HG02840 (cell line): Measurements from ENCODE around the gene FAM151A.

Experiments
- ATAC-seq: cut with Tn5 transposase; IDR thresholded peaks from one replicate; pipeline ENCODE4 v1.9.1; 2021; ENCODE audit warnings: mild to moderate bottlenecking, moderate library complexity, moderate number of reproducible peaks; ENCODE audit not compliant: unreplicated experiment, low FRiP score

Gene FAM151A

GRCh38 chr1:54623216-54624007 is at the start of gene FAM151A:
Gene FAM151A (minus strand): TSS chr1:54623525. CDS start chr1:54623395, 130 bp downstream.
- no peak for ATAC-seq

GRCh38 chr1:54671985-54672608 is 48.8 kb upstream of the FAM151A start:
- no peak for ATAC-seq

- no peak for ATAC-seq
These were observed 45.2 kb upstream of the FAM151A start for GRCh38 chr1:54668567-54668966.

- no peak for ATAC-seq
These were observed 44.5 kb upstream of the FAM151A start for GRCh38 chr1:54667797-54668196.

DNA sequence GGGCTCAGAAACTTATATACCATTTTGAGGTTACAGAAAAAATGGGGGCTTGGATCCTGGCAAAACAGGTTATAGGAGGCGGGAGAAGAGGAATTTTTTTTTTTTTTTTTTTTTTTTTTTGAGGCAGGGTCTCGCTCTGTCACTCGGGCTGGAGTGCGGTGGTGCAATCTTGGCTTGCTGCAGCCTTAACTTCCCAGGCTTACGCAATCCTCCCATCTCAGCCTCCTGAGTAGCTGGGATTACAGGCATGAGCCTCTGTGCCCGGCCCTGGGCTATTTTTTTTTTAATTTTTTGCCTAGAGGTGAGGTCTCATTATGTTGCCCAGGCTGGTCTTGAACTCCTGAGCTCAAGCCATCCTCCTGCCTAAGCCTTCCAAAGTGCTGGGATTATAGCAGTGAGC is 43.0 kb upstream of the FAM151A start:
- ATAC-seq: no peak

- ATAC-seq: no peak
These were observed 42.5 kb upstream of the FAM151A start for GRCh38 chr1:54665852-54666251.

DNA sequence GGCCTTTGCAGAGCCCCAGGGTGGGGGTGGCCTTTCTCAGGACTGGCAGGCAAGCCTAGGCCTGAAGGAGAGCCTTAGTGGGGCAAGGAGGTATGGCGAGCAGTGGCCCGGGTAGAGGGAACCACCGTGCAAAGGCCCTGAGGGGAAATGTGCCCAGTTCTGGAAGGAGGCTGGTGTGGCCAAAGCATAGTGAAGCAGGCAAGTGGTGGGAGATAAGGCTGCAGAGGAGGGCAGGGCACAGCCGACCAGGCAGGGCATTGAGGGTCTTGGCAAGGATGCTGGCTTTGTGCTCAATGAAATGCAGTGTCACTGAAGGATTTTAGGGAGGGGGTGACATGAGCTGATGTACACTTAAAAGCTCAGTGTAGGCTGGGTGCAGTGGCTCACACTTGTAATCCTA is 41.0 kb upstream of the FAM151A start:
- ATAC-seq: no peak

DNA sequence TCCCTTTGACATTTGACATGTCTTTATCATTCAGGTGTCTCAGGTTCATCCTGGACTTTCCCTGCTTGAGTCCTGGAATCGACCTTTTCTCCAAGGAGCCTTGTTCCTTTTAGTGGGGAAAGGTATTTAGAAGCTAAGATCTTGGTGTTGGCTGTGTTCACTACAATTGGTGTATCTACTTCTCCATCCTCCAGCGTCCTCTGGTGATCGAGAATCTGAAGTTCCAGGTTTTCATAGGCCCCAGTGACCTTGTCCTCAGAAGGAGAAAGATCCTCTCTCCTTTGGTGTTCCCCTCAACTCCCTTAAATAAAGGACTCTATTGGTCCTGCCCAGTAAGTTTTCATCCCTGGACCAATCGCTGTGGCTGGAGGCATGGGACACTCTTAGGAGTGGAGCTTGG is 40.4 kb upstream of the FAM151A start:
- no peak for ATAC-seq

DNA sequence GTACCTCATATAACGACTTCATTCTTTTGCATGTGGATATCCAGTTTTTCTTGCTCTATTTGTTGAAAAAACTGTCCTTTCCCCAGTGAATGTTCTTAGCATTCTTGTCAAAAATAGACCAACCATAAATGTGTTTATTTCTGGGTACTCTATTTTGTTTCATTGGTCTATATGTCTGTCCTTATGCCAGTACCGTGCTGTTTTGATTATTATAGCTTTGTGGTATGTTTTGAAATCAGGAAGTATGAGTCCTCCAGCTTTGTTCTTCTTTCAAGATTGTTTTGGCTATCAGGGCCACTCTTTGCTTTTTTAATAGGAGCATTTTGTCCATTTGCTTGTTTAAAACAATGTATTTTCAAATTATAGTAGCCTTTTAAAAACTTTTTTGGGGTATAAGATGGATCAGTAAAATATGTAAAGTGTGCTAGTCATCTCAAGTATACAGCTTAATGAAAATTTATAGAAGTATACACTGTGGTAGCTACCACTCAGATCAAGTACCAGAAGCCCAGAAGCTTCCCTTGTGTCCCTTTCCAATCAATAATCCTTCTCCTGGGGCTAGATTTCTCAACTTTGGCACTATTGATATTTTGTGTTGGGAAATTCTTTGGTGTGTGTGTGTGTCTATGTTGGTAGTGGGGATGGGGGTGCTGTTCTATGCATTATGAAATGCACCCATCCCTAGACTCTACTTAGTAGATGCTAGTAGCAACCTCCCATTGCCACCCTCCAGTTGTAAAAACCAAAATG is 35.0 kb upstream of the FAM151A start:
- no peak for ATAC-seq

DNA sequence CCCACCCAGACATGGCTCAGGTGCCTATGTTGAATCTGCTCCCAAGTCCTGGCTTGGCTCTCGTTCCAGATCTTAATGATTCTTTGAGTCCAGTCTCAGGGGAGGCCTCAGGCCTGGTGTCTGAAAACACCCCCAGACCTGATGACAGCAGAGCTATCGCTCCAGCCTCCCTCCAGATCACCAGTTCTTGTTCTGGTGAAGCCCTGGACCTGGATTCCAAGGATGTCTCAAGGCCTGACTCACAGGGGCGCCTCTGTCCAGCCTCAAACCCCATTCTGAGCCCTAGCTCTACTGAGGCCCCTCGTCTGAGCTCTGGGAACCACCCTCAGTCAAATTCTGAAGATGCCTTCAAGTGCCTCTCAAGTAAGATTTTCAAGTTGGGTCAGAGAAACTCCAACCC is 29.7 kb upstream of the FAM151A start:
- no peak for ATAC-seq

GRCh38 chr1:54652168-54652567 is 28.8 kb upstream of the FAM151A start:
- no peak for ATAC-seq

- no peak for ATAC-seq
These were observed 28.3 kb upstream of the FAM151A start for GRCh38 chr1:54651608-54652007.

- no peak for ATAC-seq
These were observed 27.1 kb upstream of the FAM151A start for GRCh38 chr1:54650417-54650816.

DNA sequence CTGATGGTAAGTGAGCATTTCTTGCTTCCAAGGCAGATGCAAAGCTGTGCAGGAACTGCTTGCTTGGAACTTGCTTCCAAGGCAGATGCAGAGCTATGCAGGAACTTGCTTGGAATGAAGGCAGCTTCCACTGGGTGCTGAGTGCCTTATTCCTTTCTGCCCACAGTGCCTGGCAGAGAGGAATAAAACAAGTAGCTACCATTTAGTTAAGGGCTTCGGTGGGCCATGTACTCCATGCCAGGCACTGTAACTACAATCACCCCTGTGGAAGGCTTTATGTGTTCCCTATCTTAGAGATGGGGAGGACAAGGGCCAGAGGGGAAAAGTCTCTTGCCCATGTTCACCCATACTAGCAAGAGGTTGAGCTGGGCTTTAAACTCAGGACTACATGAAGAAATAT is 26.6 kb upstream of the FAM151A start:
- ATAC-seq: no peak

DNA sequence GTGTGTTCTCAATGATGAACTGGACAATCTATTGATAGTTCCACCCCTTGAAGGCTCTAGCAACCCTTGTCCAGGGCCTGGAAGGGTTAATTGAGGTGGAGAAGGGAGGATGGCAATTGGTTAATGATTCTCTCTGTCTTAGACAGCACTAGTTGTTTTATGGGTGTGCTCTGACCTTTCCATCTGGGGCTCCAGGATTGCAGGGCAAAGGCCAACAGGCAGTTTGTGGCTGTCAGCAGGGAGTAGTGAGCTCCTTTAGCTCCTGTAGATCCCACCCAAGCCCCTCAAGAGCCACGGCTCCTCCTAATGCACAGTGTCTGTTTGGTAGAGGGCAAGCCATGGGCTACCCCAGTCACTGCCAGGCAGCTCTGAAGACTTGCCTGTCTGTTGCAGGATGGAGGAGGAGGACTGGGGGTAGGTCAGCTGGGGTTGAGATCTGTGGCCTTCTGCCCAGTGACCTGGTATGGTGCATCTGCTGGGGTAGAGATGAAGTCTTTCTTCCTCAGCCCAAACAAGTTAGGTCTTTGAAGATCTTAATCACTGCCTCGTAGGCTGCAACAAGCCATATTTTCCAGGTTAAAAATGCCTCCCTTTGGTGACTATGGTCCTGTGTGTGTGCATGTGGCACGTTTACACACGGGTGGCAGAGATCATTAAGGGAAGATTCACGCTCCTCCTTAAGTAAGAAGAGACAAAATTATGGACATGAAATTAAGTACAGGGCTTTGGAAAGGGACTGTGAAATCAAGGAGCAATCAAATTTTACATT is 26.0 kb upstream of the FAM151A start:
- no peak for ATAC-seq

DNA sequence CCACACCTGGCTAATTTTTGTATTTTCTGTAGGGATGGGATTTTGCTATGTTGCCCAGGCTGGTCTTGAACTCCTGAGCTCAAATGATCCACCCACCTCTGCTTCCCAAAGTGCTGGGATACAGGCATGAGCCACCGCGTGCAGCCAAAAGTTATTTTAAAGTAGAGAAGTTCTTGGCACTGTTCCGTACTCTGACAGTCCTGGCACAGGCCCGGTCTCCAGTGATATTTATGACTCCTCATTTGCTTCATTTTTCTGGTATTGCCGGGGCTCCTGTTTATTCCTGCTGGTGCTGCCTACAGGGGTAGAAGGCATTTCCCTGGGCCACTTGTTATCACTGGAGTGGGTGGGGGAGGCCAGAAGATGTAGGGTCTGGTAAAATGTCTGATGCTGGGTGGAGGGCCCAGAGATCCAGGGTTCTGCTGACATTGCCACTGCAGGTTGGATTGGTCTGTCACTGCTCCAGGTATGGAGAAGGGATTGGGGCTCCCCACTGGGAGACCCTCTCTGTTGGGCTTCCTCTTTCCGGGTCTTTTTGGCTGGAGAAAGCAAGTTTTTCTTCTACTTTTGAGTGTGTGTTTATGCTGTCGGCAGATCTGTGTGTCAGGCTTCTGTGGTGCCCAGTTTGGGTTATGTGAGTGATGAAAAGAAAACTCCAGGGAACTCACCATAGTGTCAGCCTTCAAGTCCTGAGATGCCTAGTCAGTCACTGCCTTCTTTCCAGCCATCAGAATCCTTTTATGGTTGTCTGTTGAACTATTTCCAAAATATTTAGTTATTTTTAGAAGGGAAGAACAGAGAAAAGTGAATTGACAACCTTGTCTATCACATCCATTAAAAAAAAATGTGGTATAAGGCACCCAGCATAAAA is 22.7 kb upstream of the FAM151A start:
- no peak for ATAC-seq

GRCh38 chr1:54643736-54644135 is 20.4 kb upstream of the FAM151A start:
- ATAC-seq: no peak

DNA sequence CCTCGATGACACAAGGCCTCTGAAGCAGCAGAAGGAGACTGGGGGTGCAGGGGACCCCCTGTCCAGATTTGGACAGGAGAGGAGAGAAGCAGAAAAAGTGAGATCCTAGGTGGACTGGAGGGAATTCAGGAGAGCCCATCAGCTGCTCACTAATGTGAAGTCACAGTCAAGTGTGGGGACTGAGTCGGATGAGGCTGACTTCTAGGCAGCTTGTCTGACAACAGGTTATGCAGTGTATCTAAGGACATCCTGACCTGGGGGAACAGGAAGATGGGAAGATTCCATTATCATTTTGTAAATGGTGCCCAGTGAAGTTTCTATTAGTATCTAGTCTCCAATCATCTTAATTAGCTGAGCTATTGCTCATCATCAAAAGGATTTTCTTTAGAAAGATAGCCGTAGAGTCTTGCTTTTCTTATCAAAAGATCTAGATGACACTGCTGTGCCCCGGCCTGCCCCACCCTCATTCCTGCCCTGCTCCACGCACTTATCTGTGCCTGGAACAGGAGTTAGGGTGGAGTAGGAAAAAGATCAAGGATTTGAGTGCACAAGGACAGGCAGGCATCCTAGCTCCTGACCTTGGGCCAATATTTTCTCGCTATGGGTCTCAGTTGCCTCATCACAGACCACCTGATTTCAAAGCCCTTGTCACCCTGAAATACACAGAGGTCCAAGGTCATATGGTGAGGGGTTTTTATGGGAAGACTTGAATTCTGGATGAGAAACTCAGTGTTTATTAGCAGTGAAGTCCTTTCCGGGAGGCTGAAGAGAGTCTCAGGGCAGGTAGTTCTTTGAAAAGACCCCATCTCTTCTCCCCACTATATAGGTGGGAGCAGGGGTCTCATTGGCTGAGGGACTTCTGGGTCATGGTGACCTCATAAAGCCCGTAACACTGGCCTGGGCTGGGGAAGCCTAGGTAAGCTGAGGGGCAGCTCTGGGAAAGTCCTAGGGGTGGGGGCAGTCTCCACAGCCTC is 17.8 kb upstream of the FAM151A start, which contains the start of gene MROH7:
TSS of gene MROH7 (plus strand) at position 924 of the 974 bp plus-strand sequence. CDS start 11,141 bp downstream, outside the sequence.
- no peak for ATAC-seq
